Measurements from ENCODE around the gene SBNO2.

DNA sequence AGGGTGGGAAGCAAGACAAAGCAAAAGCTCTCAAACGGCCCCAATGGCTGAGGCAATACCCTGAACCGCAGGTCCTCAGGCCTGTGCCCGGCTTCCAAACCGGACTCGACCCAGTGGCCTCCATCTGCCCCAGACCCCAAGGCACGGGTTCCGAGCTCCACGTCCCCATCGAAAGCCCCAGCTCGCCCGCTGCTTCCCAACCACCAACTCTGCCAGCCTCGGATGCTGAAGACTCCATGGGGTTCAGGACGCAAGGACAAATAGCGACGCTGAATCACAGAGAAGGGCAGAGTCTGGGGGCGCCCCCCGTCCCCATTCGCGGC lies 79.5 kb downstream of the SBNO2 start:
- TF ChIP-seq, protein P1, sequence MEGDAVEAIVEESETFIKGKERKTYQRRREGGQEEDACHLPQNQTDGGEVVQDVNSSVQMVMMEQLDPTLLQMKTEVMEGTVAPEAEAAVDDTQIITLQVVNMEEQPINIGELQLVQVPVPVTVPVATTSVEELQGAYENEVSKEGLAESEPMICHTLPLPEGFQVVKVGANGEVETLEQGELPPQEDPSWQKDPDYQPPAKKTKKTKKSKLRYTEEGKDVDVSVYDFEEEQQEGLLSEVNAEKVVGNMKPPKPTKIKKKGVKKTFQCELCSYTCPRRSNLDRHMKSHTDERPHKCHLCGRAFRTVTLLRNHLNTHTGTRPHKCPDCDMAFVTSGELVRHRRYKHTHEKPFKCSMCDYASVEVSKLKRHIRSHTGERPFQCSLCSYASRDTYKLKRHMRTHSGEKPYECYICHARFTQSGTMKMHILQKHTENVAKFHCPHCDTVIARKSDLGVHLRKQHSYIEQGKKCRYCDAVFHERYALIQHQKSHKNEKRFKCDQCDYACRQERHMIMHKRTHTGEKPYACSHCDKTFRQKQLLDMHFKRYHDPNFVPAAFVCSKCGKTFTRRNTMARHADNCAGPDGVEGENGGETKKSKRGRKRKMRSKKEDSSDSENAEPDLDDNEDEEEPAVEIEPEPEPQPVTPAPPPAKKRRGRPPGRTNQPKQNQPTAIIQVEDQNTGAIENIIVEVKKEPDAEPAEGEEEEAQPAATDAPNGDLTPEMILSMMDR (conservative IDR thresholded peaks at IDR 0.05; ENCODE audit: low read depth in 2 of 2): no peak
- TF ChIP-seq EZH2 (IDR thresholded peaks at IDR 0.05; ENCODE audit: low read depth, unreplicated experiment): no peak
- TF ChIP-seq, protein P2, sequence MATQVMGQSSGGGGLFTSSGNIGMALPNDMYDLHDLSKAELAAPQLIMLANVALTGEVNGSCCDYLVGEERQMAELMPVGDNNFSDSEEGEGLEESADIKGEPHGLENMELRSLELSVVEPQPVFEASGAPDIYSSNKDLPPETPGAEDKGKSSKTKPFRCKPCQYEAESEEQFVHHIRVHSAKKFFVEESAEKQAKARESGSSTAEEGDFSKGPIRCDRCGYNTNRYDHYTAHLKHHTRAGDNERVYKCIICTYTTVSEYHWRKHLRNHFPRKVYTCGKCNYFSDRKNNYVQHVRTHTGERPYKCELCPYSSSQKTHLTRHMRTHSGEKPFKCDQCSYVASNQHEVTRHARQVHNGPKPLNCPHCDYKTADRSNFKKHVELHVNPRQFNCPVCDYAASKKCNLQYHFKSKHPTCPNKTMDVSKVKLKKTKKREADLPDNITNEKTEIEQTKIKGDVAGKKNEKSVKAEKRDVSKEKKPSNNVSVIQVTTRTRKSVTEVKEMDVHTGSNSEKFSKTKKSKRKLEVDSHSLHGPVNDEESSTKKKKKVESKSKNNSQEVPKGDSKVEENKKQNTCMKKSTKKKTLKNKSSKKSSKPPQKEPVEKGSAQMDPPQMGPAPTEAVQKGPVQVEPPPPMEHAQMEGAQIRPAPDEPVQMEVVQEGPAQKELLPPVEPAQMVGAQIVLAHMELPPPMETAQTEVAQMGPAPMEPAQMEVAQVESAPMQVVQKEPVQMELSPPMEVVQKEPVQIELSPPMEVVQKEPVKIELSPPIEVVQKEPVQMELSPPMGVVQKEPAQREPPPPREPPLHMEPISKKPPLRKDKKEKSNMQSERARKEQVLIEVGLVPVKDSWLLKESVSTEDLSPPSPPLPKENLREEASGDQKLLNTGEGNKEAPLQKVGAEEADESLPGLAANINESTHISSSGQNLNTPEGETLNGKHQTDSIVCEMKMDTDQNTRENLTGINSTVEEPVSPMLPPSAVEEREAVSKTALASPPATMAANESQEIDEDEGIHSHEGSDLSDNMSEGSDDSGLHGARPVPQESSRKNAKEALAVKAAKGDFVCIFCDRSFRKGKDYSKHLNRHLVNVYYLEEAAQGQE (IDR thresholded peaks at IDR 0.05; ENCODE audit: unreplicated experiment): no peak
- TF ChIP-seq POLR2AphosphoS5 (IDR thresholded peaks at IDR 0.05; ENCODE audit: low read depth): no peak
- no peak for TF ChIP-seq EZH2phosphoT487 (IDR thresholded peaks at IDR 0.05; ENCODE audit: unreplicated experiment)
- TF ChIP-seq, protein P3, sequence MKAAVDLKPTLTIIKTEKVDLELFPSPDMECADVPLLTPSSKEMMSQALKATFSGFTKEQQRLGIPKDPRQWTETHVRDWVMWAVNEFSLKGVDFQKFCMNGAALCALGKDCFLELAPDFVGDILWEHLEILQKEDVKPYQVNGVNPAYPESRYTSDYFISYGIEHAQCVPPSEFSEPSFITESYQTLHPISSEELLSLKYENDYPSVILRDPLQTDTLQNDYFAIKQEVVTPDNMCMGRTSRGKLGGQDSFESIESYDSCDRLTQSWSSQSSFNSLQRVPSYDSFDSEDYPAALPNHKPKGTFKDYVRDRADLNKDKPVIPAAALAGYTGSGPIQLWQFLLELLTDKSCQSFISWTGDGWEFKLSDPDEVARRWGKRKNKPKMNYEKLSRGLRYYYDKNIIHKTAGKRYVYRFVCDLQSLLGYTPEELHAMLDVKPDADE (IDR thresholded peaks at IDR 0.05): no peak
- no peak for TF ChIP-seq CREB1 (CRISPR knock-in tag; IDR thresholded peaks at IDR 0.05; ENCODE audit: low read depth)
- TF ChIP-seq STAT1 (IDR thresholded peaks at IDR 0.05; ENCODE audit: unreplicated experiment): no peak
- TF ChIP-seq, protein P4, sequence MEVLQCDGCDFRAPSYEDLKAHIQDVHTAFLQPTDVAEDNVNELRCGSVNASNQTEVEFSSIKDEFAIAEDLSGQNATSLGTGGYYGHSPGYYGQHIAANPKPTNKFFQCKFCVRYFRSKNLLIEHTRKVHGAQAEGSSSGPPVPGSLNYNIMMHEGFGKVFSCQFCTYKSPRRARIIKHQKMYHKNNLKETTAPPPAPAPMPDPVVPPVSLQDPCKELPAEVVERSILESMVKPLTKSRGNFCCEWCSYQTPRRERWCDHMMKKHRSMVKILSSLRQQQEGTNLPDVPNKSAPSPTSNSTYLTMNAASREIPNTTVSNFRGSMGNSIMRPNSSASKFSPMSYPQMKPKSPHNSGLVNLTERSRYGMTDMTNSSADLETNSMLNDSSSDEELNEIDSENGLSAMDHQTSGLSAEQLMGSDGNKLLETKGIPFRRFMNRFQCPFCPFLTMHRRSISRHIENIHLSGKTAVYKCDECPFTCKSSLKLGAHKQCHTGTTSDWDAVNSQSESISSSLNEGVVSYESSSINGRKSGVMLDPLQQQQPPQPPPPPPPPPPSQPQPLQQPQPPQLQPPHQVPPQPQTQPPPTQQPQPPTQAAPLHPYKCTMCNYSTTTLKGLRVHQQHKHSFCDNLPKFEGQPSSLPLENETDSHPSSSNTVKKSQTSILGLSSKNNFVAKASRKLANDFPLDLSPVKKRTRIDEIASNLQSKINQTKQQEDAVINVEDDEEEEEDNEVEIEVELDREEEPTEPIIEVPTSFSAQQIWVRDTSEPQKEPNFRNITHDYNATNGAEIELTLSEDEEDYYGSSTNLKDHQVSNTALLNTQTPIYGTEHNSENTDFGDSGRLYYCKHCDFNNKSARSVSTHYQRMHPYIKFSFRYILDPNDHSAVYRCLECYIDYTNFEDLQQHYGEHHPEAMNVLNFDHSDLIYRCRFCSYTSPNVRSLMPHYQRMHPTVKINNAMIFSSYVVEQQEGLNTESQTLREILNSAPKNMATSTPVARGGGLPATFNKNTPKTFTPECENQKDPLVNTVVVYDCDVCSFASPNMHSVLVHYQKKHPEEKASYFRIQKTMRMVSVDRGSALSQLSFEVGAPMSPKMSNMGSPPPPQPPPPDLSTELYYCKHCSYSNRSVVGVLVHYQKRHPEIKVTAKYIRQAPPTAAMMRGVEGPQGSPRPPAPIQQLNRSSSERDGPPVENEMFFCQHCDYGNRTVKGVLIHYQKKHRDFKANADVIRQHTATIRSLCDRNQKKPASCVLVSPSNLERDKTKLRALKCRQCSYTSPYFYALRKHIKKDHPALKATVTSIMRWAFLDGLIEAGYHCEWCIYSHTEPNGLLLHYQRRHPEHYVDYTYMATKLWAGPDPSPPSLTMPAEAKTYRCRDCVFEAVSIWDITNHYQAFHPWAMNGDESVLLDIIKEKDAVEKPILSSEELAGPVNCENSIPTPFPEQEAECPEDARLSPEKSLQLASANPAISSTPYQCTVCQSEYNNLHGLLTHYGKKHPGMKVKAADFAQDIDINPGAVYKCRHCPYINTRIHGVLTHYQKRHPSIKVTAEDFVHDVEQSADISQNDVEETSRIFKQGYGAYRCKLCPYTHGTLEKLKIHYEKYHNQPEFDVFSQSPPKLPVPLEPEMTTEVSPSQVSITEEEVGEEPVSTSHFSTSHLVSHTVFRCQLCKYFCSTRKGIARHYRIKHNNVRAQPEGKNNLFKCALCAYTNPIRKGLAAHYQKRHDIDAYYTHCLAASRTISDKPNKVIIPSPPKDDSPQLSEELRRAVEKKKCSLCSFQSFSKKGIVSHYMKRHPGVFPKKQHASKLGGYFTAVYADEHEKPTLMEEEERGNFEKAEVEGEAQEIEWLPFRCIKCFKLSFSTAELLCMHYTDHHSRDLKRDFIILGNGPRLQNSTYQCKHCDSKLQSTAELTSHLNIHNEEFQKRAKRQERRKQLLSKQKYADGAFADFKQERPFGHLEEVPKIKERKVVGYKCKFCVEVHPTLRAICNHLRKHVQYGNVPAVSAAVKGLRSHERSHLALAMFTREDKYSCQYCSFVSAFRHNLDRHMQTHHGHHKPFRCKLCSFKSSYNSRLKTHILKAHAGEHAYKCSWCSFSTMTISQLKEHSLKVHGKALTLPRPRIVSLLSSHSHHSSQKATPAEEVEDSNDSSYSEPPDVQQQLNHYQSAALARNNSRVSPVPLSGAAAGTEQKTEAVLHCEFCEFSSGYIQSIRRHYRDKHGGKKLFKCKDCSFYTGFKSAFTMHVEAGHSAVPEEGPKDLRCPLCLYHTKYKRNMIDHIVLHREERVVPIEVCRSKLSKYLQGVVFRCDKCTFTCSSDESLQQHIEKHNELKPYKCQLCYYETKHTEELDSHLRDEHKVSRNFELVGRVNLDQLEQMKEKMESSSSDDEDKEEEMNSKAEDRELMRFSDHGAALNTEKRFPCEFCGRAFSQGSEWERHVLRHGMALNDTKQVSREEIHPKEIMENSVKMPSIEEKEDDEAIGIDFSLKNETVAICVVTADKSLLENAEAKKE (CRISPR knock-in tag; IDR thresholded peaks at IDR 0.05): no peak
- TF ChIP-seq JUNB (IDR thresholded peaks at IDR 0.05; ENCODE audit: unreplicated experiment): no peak

All from GM23338 (cell line).